Activated effector memory CD4-positive, alpha-beta T cell treated with Interleukin-2 at 50 U/mL for 16 hours (primary cell): ENCODE measurements around the gene RETREG1.
"Not testable (repeated sequence)": the region's sequence is repeated elsewhere in the genome, so short reads cannot be mapped to it uniquely, and the experiment has no call there.

Source experiments
- DNase-seq: peaks from one replicate; pipeline ENCODE4 v3.0.0-alpha.2; 2020

Gene RETREG1

GRCh38 chr5:16446993-16447392 is 169.8 kb downstream of the RETREG1 start:
- no peak for DNase-seq

- DNase-seq = no peak
Observed at GRCh38 chr5:16437977-16438376, 178.8 kb downstream of the RETREG1 start.

- DNase-seq = not testable (repeated sequence)
Observed at GRCh38 chr5:16436065-16436682, 180.6 kb downstream of the RETREG1 start.

GRCh38 chr5:16431490-16431889 is 185.3 kb downstream of the RETREG1 start:
- no peak for DNase-seq

GRCh38 chr5:16430349-16431089 is 186.3 kb downstream of the RETREG1 start:
- DNase-seq = no peak

- no peak for DNase-seq
Observed at GRCh38 chr5:16428359-16428758, 188.4 kb downstream of the RETREG1 start.

- no peak for DNase-seq
Observed at GRCh38 chr5:16427587-16427986, 189.2 kb downstream of the RETREG1 start.
